HG03558 (cell line): ENCODE results near the gene MEFV.
A peak's percentile ranks its signal among the peaks of the same experiment; 100 is the strongest.
"Not testable (repeated sequence)": the region's sequence is repeated elsewhere in the genome, so short reads cannot be mapped to it uniquely, and the experiment has no call there.

Source experiments
- ATAC-seq: cut with Tn5 transposase; IDR thresholded peaks from one replicate; pipeline ENCODE4 v1.9.1; 2021; ENCODE audit warnings: moderate number of reproducible peaks; ENCODE audit not compliant: unreplicated experiment; ENCODE audit errors: extremely low read depth

MEFV gene

DNA sequence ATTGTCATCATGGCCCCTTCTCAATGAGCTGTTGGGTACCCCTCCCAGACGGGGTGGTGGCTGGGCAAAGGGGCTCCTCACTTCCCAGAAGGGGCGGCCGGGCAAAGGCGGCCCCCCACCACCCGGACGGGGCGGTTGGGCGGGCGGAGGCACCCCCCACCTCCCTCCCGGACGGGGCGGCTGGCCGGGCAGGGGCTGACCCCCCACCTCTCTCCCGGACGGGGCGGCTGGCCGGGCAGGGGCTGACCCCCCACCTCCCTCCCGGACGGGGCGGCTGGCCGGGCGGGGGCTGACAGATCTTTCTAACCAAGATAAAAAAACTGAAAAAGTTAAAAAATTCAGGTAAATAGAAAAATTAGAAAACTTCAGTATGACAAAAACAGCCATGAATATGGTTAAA is 14.8 kb upstream of the MEFV start:
- not testable (repeated sequence) for ATAC-seq

DNA sequence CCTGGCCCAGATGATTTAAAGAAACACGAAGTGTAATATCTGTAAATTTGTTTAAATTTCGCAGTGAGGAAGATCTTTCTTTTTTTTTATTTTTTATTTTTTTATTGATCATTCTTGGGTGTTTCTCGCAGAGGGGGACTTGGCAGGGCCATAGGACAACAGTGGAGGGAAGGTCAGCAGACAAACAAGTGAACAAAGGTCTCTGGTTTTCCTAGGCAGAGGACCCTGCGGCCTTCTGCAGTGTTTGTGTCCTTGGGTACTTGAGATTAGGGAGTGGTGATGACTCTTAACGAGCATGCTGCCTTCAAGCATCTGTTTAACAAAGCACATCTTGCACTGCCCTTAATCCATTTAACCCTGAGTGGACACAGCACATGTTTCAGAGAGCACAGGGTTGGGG is 14.3 kb upstream of the MEFV start:
- not testable (repeated sequence) for ATAC-seq

- no peak for ATAC-seq
Measured at GRCh38 chr16:3268294-3268693, 11.9 kb upstream of the MEFV start.

DNA sequence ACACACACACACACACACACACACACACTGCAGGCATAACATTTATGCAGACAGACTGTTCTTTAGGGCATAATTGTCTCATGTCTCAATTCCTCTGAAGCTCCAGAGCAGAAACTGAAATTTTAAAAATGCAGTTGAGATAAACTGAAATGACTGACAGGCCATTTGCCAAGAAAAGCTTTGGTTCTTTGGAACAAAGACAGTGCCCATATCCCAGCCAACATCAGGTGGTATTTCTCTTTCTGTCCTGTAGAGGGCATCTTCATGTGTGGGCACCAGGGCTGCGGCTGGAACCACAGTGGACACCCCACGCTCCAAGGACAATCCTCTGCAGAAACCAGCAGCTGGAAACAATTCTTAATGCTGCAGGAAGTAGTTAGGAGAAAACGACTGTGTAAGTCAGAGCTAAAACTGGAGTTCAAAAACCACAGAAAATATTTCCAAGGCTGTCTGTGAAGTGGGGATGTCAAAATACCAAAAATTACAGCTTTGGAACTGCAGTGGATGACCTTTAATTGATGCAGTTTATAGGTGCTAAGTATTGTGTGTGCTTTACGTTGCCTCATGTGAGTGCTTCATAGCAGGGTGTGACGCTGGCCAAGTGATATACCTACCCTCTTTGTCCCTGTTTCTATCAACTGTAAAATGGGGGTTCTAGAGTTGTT is 10.6 kb upstream of the MEFV start:
- no peak for ATAC-seq

DNA sequence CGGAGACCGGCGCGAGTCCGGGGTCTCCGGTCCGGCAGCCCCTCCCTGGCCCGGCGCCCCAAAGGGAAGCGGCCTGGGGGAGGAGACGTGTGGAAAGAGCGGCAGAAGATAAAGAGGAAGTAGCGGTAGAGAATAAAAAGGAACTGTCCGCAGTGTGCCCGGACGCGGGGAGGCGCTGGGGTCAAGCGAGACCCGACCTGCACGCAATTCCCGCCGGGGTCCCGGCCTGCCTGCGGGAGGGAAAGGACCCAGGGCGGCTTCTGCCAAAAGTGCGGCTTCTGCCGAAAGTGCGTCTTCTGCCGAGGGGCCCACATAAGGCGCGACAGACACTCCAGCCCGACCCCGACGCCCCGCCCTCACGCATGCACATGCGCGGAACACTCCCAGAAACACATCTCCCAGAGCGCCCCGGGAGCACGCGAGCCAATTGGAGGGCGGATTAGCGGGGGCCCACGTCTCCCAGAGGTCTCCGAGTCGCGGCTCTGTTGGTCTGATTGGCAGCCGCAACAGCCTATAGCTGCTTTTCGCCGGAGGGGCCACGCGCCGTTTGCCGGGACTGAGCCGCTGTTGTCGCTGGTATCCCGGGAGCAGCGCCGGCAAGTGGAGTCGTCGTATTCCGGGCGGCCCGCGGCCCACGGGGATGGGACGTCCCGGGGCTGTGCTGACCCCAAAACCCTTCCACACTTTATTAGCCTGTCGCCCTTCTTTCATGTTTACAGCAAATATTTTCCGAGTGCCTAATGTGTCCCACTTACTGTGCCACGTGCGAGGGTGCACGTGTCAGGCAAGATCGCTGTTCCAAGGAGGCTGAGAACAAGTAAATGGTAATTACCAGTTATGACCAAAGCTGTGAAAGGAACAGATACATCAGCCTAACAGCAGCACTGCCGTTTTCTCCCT is 8.0 kb upstream of the MEFV start:
- ATAC-seq = peak; percentile 56

DNA sequence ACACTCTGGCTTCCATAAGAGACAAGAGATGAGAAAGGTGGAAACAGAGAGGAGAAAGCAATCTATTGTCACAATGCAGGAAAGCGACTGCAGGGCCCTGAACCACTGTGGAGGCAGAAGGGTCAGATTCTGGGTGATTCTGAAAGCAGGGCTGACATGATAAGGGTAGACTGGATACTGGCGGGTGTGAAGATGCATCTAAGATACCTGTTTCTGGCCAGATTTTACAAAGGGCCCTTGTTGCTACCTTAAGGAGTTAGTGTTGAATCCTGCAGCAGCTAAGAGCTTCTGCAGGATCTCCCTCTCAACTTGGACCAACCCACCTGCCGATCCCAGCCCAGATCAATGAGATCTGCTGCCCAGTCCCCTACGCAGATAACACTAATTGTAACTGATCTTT is 6.1 kb upstream of the MEFV start:
- ATAC-seq = no peak

DNA sequence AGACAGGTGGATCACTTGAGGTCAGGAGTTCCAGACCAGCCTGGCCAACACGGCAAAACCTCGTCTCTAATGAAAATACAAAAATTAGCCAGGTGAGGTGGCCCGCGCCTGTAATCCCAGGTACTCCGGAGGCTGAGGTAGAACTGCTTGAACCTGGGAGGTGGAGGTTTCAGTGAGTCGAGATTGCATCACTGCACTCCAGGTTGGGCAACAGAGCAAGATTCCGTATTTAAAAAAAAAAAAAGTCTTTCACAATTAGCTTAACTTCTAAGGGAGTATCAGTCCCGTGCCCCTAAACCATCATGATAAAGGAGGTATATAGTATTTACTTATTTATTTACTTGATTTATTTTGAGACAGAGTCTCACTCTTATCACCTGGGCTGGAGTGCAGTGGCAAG is 3.4 kb upstream of the MEFV start:
- no peak for ATAC-seq

- ATAC-seq = no peak
Measured at GRCh38 chr16:3256866-3257465, 533 bp upstream of the MEFV start.

DNA sequence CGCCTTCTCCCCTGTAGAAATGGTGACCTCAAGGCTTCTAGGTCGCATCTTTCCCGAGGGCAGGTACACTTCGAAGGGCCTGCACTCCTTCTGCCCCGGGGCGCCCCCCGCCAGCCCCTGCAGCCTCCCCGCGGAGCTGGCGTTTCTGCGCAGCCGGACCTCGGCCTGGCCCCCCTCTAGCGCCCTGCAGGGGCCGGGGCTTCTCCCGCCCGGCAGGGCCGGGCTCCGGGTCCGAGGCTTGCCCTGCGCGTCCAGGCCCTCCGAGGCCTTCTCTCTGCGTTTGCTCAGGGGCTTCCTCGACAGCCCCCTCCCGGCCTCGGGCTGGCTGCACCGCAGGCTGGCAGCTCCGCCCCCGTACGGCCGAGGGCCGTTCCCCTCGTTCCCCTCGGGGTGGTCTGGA is 2.1 kb downstream of the MEFV start:
- no peak for ATAC-seq

DNA sequence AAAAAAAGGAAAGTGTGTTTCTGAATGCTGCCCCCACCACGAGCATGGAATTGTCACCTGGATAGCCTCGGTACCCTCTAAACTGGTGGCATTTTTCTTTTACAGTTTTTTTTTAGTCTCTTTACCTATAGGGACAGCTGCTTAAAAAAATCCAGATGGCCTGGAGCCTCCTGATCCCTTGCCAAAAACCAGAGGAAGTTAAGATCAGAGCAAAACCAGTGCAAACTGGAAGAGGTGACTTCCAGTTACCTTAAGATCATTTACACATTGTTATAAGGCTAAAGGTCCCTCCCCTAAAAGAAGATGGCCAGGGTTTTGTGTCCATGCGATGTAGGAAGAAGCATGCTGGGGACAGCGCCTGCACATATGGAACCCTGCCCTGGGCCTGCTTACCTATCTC is 3.5 kb downstream of the MEFV start:
- ATAC-seq = no peak

DNA sequence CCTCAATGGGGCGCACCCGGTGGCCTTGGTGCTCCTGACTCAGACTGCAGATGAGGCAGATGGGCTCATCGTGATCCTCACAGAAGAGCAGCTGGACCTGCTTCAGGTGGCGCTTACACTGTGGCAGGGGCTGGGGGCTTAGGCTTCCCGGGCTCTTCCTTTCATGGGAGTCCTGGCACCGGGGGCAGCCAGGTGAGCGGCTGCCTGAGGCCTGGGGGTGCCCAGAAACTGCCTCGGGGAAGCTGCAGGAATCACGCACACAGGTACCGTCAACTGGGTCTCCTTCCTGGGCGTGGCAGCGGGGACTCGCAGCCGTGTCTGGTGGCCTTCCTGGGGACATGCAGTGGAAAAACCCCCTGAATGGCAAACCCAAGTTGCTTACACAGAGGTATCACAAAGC is 7.0 kb downstream of the MEFV start:
- no peak for ATAC-seq

DNA sequence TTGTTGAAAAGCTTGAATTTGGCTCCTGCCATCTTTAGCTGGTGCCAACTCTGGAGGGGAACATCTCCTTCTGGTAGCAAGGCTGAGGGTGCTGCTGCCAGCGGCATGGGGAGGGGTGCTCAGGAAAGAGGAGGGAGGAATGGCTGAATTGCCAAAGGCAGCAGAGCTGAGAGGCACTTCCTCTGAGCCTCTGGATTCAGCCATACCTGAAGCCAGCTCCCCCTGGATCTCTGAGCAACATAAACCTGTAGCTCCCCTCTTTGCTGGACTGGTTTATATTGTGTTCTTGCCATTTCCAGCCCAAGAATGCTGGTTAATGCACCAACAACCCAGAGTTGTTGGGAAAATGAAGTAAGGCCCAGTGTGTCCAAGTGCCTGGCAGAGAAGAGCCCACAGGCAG is 7.4 kb downstream of the MEFV start:
- ATAC-seq = no peak

DNA sequence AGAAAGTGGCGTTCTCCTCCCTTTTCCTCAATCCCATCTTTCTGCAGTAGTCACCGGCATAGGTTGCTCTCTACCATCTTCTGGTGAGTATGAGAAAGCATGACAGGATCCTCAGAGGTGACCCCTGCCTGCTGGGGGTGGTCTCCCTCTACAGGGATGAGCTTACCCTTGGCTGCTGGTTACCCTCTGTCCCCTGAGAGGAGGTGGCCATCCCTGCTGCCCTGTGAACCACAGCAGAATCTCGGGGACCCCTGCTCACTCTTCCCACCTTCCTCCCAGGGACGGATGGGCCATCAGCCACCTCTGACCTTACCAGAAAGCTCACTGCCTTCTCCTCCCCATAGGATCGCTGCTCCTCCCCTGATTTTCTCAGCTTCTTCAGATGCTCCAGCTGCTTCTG is 7.8 kb downstream of the MEFV start:
- ATAC-seq = no peak

DNA sequence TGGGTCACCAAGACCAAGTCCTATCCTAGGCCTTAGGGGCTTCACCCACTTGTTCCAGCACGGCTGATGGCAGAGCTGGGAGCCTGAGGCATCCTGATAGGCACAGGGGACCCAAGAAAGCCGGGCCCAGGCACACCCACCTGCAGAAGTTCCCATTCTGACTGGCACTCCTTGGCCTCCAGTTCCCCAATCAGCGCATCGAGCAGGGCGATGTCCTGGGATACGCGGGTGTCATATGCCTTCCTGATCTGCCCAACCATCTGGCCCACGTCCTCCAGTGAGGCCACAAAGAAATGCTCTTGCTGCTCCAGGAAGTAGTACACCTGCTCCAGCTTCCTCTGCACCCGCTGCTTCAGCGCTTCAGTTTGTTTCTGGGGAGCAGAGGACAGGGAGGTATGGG is 9.6 kb downstream of the MEFV start:
- ATAC-seq = no peak

DNA sequence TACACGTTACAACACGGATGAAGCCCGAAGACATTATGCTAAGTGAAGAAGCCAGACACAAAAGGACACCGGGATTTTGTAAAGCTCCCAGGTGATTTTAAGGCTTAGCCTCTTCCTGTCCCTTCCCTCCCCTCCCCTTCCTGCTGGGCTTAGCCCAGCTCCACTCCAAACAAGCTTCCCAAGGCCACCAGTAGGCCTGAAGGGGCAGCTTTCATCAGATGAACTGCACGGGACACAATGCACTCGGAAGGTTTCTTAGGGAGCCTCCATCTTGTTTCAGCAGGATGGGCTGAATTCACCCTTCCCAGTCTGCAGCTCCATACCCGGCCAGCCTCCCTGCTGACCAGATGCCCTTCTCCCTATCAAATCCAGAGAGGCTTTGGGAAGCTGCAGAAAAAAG is 10.4 kb downstream of the MEFV start:
- ATAC-seq = no peak

GRCh38 chr16:3243882-3244281 is 12.6 kb downstream of the MEFV start:
- ATAC-seq = no peak

DNA sequence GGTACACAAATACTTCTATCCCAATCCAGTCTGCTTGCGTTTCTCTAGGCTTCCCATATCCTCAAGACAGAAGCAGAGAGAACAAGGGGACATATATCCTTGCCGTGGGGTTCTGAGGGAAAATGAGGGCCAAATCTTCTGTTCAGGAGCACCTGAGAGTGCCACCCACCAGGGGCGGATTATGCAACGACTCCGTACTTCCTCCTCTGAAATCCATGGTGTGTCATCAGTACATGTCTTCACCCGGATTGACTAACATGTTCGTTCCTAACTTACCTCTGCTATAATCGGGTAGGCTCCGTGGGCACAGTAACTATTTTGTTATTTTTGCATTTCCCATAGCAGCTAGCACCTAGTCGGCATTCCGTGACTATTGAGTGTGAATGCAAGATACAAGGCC is 13.7 kb downstream of the MEFV start:
- ATAC-seq = no peak

DNA sequence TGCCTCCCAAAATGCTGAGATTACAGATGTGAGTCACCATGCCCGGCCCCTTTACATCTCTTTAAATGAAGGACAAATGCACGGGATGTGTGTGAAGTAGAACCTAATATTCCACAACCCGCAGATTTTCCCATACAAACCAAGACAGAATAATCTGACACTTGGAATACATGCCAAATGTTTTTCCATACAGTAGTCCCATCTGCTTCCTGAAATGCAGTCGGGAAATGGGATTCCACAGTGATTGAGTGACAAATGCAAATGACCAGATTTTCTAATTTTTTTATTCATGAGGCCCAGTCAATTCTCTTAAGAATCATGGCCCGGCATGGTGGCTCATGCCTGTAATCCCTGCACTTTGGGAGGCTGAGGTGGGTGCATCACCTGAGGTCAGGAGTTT is 14.7 kb downstream of the MEFV start:
- ATAC-seq = no peak

GRCh38 chr16:3235856-3236669 is 20.4 kb downstream of the MEFV start:
- ATAC-seq = no peak

DNA sequence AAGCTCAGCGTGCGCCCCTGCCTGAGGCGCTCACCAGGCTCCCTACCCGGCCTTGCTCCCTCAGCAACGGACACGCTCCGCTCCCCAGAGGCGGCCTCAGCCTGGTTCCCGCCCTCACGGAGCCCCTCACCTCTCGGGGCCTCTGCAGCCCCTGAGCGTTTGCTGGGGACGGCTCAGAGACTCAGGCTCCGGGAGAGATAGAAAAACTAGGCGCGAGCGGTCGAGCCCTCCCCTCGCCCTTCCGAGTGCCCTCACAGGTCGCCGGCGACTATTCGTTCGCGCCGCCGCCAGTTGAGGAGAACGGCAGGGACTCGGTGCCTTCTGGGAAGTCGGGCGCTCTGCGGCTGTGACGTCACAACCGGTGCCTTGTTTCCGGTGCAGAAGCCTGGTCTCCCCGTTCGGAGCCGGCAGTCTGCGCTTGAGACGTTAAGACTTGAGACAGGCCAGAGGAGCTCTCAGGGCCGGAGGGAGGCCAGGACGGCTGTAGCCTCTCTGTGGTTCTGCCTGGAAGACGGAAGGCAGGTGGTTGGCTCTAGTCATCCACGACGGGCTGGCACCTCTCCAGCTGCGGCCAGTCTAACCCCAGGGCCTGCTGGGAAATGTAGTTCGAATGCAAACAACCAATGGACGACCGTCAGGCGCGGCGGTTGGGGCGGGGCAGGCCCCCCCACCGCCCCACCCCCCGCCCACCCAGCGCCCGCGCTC is 21.4 kb downstream of the MEFV start, which contains the start of gene ZNF200:
Gene ZNF200, minus strand, starts transcription at position 302 of the 705 bp plus-strand sequence. CDS start 1,403 bp downstream, outside the sequence.
- peak; percentile 70 for ATAC-seq
